Measurements from ENCODE around the gene CDPF1.

The CDPF1 gene

DNA sequence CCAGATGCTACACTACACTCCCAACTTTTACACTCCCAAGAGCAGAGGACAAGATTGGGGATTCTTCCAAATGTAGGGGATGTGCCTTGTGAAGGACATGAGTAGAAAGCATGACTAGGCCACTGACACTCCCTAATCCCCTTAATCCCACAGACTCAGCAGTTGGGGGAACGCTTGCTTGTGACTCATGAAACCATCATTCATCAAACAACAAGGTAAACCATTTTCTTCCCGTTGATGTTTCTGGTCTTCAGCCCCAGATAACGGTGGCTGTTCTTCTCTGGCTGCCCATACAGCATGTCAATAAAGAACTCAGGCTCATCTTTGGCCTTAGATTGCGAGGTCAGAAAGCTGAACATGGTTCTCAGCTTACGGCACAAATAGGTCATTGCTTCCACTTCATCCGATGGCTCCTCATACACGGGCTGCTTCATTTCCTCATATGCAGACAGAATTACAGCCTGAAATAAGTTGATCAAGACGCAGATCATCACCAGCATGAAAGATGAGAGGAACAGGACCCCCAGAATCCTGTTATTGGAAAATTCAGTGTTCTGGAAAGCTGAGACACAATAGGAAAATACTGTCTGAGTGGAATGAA, 6.4 kb upstream of the CDPF1 start:
- no peak for DNase-seq

DNA sequence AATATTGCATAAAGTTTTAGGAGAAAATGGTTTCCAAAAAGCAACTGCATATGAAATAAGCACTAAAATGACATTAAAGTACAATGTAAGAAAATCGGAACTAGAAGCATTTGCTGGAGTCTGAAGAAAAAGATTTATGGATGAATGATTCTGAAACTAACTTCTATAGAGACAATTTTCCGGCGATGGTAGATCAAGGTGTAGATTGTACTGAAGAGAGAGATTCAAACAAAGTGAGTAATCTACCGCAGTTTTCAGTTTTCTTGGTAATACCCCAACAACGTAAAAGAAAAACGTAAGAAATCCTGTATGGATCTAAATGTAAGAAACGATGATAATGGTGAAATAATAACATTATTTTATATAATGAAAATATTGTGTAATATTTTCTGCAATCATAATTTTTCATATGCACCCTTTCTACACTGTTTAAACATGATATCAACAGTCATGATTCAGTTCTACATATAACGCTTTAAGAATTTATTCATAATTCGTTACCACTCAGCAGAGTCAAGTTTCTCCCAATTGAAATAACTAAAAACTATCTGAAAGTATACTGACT, 1.8 kb upstream of the CDPF1 start:
- DNase-seq: no peak

DNA sequence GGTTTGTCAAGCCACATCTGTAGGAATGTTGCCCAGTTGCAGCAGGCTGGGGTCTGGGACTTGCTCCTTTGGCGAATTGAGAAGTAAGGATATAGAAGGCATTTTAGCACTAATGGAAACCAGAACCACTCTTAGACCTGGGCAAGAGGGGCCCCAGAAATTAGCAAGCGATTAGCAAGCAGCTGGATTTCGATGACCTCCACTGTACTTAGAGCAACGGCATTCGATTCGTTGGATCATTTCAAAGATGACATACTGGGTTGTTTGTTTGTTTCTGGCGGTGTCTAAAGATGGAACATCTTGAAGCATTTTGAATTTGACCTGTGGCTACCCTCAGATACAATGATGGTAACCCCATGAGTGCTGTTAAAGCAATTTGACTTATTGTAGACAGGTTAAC, 1.2 kb upstream of the CDPF1 start:
- DNase-seq: no peak

DNA sequence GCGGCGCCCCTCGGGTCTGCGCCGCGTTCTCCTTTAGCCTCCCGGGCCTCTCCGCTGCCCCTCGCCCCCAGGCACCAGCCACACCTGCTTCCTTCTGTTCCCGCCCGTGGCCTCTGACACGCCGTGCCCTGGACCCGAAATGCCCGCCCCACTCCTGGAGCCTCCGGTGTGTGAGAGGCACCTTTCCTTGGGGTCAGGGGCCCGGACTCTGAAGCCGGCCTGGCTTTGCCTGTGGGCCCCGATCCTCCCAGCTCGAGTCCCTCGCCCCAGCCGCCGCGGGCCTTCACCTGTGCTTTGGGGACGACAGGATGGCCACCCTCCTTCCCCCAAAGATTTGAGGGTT, 661 bp upstream of the CDPF1 start:
- no peak for DNase-seq

DNA sequence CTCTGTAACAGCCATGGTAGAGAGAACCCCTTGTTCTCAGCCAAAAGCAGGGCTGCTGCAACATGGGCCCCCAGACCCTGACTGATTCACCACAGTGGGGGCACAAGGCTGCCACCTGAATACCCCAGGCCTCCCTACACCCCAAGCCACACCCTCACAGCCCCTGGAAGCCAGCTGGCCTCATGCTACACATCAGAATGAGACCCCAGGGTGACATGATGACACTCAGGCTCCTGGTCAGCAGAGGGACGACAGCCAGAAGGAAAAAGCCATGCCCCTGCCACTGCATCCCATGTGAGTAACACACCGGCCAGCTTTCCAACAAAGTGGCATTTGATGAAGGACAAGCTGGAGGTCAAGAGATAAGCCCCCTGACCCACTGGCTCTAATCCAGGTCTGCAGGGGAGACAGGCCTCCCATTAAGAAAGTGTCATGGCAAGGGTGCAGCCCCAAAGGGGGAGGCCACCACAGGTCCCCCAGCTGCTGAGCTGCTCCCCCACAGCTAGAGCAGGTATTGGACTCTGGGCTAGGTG, 2.6 kb downstream of the CDPF1 start:
- DNase-seq: no peak

DNA sequence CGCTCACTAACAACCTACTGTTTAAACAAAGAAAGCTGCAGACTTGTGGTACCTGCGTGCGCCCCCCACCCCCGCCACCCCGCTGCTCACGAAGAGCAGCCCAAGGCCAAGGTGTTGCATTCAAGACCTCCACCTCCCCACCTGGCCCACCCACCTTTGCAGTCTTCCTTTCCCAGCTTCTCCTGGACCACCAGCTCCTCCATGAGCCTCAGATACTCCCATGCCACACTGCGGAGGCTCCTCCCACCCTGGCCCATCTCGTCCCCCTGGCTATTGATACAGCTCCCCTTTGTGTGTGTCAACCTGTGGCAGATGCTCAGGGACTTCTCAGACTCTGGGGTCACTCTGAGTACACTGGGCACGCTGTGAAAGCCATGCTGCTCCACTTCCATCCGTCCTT, 3.9 kb downstream of the CDPF1 start:
- no peak for DNase-seq

DNA sequence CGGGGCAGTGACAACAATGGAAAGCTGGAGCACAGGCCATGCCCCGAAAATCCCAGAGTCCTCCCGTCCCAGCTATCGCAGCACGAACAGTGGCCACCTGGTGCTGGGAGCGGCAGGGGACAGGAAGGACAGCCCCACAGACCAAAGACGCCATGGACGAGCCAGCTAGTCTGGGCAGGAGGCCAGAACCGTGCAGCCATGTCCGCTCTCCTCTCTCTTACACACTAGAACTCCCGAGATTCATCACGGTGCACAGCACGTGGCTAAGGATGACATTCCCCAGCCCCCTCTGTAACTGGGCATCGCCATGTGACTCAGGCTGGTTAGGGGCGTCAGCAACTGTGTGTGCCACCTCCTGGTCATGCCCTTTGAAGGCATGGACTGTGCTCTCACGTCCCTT, 4.6 kb downstream of the CDPF1 start:
- no peak for DNase-seq

DNA sequence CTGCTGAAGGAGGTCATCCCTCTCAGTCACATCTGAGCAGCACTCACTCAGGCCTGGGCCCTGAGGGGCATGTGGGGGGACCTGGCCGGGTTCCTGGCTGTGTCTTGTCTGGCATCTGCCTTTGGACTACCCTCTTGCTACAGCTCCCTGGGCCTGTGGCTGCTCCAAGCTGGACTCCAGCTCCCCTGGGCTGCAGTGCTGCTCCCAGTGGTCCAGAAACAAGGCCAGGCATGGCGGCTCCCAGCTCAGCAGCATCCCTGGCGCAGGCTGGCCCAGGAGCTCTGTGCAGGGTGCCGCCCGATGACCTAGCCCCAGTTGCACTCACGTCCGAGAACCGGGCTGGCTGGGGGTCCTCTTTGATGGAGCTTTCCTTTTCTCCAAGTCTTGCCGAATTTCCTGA, 5.3 kb downstream of the CDPF1 start:
- DNase-seq: no peak

DNA sequence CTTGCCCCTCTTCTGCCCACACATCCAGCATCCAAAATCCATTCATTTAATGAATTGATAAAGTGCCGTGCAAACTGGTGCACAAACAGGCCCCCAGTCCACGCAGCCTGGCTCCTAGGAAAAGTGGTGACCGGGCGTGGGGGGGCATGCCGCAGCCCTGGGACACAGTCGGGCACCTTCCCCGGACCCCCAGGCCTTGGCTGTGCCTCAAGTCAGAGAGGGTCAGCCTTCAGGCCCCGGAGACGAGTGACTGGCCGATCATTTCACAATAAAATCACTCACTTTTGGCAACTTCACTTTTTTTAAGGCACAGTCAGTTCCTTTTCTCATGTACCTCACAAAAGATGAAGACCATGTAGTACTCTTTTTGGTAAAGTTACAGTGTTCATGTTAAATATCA, 8.0 kb downstream of the CDPF1 start:
- DNase-seq: no peak

DNA sequence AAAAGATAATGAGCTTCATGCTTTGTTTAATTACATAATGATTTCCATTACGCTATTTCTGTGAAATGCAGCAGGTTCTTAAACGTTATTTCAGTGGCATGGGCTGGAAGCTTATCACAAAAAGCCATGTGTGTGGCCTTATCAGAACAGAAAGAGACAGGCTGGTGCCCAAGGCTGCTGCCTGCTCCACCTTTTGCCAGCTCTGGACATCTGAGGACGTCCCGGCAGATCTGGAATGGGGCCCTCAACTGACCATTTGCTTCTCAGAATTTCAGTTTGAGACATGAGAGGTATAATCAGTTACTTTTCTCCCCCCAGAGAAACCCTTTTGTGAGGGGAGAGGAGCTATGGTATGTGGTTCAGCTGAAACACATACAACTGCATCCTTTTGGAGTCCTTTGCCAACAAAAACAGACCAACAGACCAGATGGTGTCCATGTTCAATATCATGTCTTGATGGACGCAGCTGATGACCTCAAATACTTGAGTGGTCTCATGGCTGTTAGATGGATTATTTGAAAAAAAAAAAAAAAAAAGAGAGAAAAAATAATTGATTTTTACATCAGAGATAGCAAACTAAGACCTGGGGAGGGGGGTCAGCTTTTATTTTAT, 8.6 kb downstream of the CDPF1 start:
- no peak for DNase-seq

DNA sequence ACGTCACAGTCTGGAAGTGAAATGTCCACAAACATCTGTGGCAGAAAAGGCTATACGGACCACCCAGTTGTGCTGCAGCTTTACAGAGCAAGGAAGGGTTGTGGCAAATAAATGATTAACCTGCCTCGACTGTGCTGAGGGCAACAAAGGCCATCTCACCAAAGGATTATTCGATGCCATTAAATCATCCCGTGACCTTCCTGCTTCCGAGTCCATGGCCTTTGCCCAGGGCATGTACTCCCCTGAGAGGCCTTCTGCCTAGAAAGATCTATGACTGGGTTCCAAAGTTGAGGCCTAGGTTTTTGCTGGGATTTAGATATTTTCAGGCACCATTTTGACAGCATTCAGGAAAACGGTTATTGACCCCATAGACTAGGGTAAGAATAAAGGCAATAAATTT, 9.2 kb downstream of the CDPF1 start:
- no peak for DNase-seq

DNA sequence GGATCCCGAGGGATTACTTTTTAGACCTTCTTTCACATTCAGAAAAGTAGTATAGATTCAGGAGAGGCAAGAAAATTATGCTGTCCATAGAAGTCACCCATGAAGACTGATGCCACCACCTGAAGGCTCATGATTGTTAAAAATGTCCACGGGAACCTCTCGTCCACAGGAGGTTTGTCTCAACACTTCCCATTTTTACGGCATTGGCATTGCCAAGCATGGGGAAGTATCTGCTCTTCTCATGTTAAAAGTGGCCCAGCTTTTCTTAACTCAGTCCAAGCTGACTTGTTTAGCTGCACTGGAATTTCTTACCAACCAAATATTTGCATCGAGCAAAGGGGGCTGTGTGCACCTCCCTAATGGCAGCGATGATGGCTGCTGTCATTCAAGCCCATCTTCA, 9.6 kb downstream of the CDPF1 start:
- DNase-seq: no peak

DNA sequence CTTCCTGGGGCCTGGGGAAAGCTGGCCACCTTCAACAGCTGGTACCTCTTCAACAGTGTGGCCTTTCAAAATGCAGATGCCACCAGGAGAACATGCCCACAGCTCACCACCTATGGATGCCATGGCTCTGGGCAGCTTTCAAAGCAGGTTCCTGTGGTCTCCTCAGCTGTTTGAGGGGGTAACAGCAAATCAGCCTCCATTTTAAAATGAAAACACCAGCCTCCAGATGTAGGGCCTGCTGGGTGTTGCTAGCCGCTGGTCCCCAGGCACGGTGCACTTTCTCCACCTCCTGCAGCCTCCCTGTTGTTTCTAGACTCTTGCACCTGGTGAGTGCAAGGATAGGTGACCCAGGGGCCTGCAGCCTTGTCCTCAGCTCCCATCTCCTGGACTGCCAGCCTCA, 10.0 kb downstream of the CDPF1 start:
- no peak for DNase-seq

DNA sequence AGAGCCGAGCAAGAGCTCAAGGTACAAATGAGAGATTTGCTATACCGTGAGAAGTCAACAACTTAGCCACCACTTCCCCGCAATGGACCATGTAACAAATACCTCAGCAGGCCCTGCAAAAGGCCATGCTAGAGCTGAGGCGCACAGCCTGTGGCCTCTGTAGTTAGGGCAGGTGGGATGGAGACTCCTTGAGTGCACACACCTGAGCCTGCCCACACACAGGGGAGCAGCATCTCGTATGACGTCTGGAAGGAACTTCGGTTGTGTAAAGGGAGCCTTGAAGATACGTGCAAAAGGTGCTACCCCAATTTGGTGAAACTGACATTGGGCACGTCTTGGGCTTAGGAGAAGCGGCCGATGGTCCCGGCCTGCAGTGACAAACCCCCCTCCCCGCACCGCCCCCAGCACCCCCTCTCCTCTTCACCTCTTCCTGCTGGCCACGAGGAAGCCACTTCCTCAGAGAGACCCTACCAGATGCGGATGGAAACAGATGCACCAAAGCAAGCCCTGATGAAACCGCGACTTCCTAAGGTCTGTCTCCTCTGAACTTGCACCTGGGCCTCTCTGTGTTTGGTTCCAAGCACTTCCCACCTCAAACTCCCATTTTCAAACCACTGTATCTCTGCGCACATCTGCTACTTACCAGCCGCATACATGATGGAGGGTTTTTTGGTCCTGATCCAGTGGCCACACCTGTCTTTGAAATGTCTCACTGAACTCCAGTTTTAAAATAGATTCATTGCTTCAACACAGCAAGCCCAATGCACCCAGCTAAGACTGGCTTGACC, 10.6 kb downstream of the CDPF1 start:
- no peak for DNase-seq

DNA sequence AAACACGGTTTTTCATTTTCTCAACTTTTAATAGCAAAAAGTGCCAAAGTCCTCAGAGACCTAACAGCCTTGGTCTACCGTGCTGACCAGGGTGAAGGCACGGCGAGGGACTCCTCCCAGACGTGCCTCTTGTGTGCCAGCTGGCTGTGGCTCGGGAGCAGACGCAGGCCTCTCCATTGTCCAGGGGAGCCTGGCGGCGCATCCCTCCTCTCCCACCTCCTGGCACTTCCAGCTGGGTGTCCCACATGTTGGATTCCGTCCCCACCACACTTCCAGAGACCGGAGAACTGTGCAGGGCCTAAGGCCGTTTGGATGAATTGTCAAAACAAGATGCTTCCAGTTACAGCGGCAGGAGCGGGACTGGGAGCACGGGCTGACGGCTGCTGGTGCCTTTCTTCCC, 11.6 kb downstream of the CDPF1 start:
- DNase-seq: no peak

DNA sequence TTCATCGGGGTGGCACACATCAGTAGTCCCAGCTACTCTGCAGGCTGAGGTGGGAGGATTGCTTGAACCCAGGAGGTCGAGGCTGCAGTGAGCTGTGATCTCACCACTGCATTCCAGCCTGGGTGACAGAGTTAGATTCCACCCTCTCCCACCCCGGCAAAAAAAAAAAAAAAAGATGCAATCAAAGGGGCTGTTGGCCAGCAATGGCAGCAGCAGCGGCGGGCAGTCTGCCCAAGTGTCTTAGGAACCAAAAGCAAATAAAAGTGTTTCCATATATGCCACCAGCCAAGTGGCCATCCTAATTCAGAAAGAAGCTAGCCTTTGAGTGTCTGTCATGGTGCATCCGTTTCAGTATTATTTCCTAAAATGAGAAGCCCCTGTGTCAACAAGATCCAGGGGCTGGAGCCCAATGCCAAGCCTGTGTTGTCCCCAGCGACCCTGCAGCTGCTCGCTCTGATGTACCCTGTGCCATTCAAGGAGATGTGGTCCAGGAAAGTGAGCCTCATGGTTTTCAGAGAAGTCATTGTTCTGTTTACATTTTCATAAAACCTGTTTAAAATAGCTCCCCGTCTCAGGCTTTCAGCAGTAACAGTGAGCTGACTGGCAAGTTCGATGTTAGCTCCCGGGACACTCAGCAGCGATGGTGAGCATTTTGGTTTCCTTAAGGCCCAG, 12.5 kb downstream of the CDPF1 start:
- DNase-seq: no peak

DNA sequence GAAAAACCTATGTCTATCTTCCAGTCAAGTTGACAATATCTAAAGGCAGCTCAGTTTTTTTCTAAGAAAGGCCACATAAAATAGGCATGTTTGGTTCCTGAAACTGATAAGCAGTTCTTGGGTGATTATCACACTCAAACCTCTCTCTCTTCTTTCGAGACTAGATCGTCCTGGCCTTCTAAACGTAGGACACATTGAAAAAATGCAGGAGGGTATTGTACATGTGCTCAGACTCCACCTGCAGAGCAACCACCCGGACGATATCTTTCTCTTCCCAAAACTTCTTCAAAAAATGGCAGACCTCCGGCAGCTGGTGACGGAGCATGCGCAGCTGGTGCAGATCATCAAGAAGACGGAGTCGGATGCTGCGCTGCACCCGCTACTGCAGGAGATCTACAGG, 15.1 kb downstream of the CDPF1 start:
- no peak for DNase-seq

DNA sequence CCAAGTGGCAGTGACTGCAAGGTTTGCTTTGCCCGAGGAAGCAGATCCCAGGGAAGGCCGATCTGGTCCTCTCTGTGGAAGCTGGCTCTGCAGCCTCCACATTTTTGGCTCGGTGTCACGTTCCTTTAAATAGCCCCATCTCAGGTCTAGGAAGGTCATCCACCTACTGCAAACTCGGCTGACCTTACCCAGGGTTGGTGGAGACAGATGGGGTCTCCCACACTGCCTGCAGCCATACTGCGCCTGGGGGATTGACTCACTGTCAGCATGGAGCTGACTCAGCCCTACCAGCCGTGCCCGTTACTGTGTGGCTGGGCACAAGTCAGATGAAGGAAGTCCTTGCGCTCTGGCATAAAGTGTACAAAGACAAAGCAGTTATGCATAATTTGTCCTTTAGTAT, 16.9 kb downstream of the CDPF1 start:
- DNase-seq: no peak

DNA sequence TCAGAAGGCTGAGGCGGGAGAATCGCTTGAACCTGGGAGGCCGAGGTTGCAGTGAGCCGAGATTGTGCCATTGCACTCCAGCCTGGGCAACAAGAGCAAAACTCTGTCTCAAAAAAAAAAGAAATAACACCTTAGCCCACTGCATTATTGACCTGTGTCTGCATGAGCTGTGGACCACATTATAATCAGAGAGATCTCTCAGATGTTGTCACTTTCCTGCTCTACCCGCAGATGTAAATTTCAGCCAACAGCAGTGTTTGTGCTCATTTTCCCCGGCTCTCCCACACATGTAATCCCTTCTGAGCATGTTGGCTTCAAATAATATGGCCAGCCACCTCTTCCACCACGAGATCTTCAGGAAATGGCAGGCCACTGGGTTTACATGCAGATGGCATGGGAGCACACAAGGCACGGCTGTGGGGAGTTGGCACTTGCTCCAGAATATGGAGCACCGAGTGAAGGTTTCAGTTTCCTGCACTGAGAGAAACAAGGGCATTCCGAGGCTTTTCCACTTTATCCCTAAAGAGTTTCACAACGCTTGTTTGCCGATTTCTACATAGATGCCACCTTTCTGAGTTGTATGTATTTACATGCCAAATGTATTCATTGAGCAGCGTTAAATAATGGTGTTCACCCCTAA, 19.7 kb downstream of the CDPF1 start:
- no peak for DNase-seq

DNA sequence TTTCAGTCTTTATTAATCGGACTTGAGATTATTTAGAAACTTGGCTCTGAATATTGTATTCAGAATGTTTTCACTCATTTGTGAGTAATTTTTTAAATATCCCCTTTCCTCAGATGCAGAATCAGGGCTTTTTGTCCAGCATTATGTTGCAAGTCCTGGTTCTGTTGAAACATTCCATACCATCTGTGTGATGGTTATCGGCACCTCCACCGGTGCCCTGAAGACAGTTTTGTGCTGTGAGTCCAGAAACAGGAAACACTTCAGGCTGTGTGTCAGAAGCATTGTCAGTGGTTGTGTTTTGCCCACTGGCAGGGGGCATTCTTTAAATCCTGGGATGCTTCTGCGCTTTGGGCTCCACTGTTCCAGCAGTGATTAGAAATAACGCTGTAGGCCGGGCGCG, 20.4 kb downstream of the CDPF1 start:
- no peak for DNase-seq

DNA sequence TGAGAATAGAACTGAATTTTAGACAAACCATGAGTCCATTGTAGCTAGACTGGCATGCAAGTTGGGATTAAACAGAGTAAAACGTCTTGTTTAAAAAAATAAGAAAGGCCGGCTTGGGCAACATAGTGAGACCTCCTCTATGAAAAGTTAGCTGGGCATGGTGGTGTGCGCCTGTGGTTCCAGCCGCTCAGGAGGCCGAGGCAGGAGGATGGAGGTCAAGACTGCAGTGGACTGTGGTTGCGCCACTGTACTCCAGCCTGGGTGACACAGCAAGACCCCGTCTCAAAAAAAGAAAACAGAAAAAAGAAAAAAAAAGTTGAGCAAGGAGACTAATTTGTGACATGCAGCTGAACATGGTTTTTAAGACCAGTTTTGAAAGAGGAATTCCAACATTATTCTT, 23.5 kb downstream of the CDPF1 start:
- no peak for DNase-seq

DNA sequence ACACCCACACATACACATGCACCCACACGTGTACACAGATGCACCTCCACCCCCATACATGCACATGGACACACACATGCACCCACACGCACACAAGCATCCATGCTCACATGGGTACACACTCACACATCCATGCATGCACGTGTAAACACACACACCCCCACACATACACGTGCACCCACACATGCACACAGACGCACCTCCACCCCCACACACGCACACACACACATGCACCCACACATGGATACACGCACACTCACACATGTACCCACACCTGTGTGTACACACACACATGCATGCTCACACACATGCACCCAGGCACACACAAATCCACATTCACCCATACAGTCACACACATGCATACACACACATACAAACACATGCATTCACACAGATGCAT, 24.5 kb downstream of the CDPF1 start:
- no peak for DNase-seq

DNA sequence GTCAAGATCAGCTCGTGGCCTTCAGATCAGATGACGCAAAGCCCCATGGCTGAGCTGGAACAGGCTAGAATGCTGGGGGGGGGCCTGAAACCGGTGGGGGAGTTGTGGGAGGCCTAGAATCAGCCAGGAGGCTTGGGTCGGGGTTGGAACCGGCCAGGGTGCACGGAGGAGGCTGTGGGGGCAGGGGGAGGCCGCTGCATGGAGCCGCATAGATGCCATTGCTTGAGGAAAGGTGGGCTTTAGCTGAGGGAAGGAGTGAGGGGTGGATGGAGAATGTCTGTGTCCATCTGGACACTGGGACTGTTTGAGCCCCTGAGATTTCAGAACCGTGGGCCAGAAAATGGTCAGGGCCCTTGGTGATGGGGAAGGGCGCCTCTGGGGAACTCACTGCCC, 25.2 kb downstream of the CDPF1 start:
- DNase-seq: no peak

Measured in activated T-cell treated with anti-CD3 and anti-CD28 coated beads for 4 hours (primary cell).